HCT116 (cell line): Measurements from ENCODE around the gene TCF12. TPM values are rescaled to one million over a fixed set of nuclear protein-coding genes. Genes with fewer than 3 reads are reported as not detected.

ENCODE experiments used
- ATAC-seq: fragments of 200-7000 bp; cut with Tn5 transposase; 2 replicates; pipeline ENCODE4 v1.9.1; 2020; ENCODE audit warnings: mild to moderate bottlenecking, moderate library complexity
- BruUV-seq: library from RNA; stranded (reverse); fragments of 400-500 nt; replicated peaks from 2 replicates; lab custom pipeline; 2021; lab: Mats Ljungman, UMichigan
- CTCF ChIA-PET: fragments of 300-600 bp; sonication (Branson Sonifier 250); formaldehyde crosslinking; loops from one replicate; lab custom pipeline; 2021; ENCODE audit warnings: antibody characterized with exemption; lab: Charles Lee
- POLR2A ChIA-PET: fragments of 300-600, 350-600 bp; sonication (Branson Sonifier 250); formaldehyde crosslinking; loops from one replicate; lab custom pipeline; 2021; ENCODE audit warnings: antibody characterized with exemption; lab: Charles Lee
- RAD21 ChIA-PET, 2 experiments: fragments of 300-600 bp; sonication (Branson Sonifier 250); formaldehyde crosslinking; loops; one replicate each; lab custom pipeline; 2023; ENCODE audit warnings: low total read pairs in 2 of 2; ENCODE audit not compliant: uncharacterized antibody in 2 of 2, unreplicated experiment in 2 of 2, low non-redundant PET in 1 of 2; lab: Charles Lee
- DNase-seq: peaks from one replicate; pipeline ENCODE4 v3.0.0-alpha.2; 2010; ENCODE audit warnings: low read depth, low spot score
- H2AFZ ChIP-seq: fragments of 200-600 bp; shearing (Covaris generic), sonication (generic); 2 replicates; pipeline ENCODE4 v1.6.1; 2017; ENCODE audit warnings: low read depth, mixed run types, mixed read lengths, antibody characterized with exemption, low read length; ENCODE audit not compliant: poor library complexity, severe bottlenecking
- H3K27ac ChIP-seq: 2 replicates; pipeline ENCODE4 v1.5.1; 2012; ENCODE audit warnings: low read depth, low read length
- H3K27me3 ChIP-seq: fragments of 200-600 bp; sonication (generic); 2 replicates; pipeline ENCODE4 v1.6.1; 2016; ENCODE audit warnings: mixed run types, low read length, mixed read lengths; ENCODE audit not compliant: insufficient read depth
- H3K36me3 ChIP-seq, 2 experiments: fragments of 200-500 bp in 1 of 2; fragments of 200-600 bp in 1 of 2; sonication (Bioruptor generic) in 1 of 2; sonication (generic) in 1 of 2; 2 replicates each; pipeline versions ENCODE4 v1.5.1 to v1.6.1; 2014 to 2016; ENCODE audit warnings: low read length in 2 of 2, inconsistent platforms in 1 of 2, mixed read lengths in 1 of 2, mixed run types in 1 of 2; ENCODE audit not compliant: insufficient read depth in 2 of 2, control insufficient read depth in 1 of 2
- H3K4me1 ChIP-seq, 2 experiments: fragments of 200-600 bp in 1 of 2; sonication (generic) in 1 of 2; 2 replicates each; pipeline versions ENCODE4 v1.5.1 to v1.6.1; 2012 to 2017; ENCODE audit warnings: low read length in 2 of 2, inconsistent platforms in 1 of 2, mild to moderate bottlenecking in 1 of 2, mixed read lengths in 1 of 2, mixed run types in 1 of 2, moderate library complexity in 1 of 2; ENCODE audit not compliant: insufficient read depth in 2 of 2, control insufficient read depth in 1 of 2
- H3K4me2 ChIP-seq: fragments of 200-600 bp; sonication (generic); 2 replicates; pipeline ENCODE4 v1.6.1; 2017; ENCODE audit warnings: mixed run types, low read length, mixed read lengths
- H3K4me3 ChIP-seq, 2 experiments: fragments of 200-600 bp in 1 of 2; sonication (generic) in 1 of 2; replicated peaks in 1 of 2; 2 replicates each; pipeline ENCODE4 v1.5.1; 2011 to 2016; ENCODE audit warnings: low read length in 2 of 2, control low read depth in 1 of 2, low read depth in 1 of 2, mild to moderate bottlenecking in 1 of 2, mixed read lengths in 1 of 2, mixed run types in 1 of 2
- H3K79me2 ChIP-seq: fragments of 200-600 bp; sonication (generic); 2 replicates; pipeline ENCODE4 v1.6.1; 2017; ENCODE audit warnings: mild to moderate bottlenecking, mixed run types, low read length, moderate library complexity, mixed read lengths; ENCODE audit not compliant: insufficient read depth
- H3K9ac ChIP-seq: fragments of 200-600 bp; sonication (generic); 2 replicates; pipeline ENCODE4 v1.6.1; 2016; ENCODE audit warnings: low read length, mixed read lengths
- H3K9me2 ChIP-seq: fragments of 200-600 bp; sonication (generic), shearing (Covaris generic); 2 replicates; pipeline ENCODE4 v1.6.1; 2017; ENCODE audit warnings: mixed run types, mild to moderate bottlenecking, moderate library complexity; ENCODE audit not compliant: insufficient read depth
- H3K9me3 ChIP-seq, 2 experiments: fragments of 200-500 bp in 1 of 2; fragments of 200-600 bp in 1 of 2; sonication (Bioruptor generic) in 1 of 2; sonication (generic) in 1 of 2; 2 replicates each; pipeline ENCODE4 v1.6.1; 2014 to 2017; ENCODE audit warnings: low read length in 2 of 2, mixed read lengths in 2 of 2, inconsistent platforms in 1 of 2, low read depth in 1 of 2, mild to moderate bottlenecking in 1 of 2, mixed run types in 1 of 2, moderate library complexity in 1 of 2; ENCODE audit not compliant: control insufficient read depth in 1 of 2, insufficient read depth in 1 of 2
- H4K20me1 ChIP-seq: fragments of 200-600 bp; sonication (generic), shearing (Covaris generic); 2 replicates; pipeline ENCODE4 v1.6.1; 2017; ENCODE audit warnings: mixed run types, mild to moderate bottlenecking, moderate library complexity; ENCODE audit not compliant: insufficient read depth
- EGR1 ChIP-seq: IDR thresholded peaks from 2 replicates; pipeline ENCODE4 v1.6.1; 2012; ENCODE audit warnings: low read depth
- ELF1 ChIP-seq: IDR thresholded peaks from 2 replicates; pipeline ENCODE4 v1.6.1; 2012; ENCODE audit warnings: low read depth, borderline replicate concordance
- FOSL1 ChIP-seq: IDR thresholded peaks from 2 replicates; pipeline ENCODE4 v1.6.1; 2012; ENCODE audit warnings: low read depth
- POLR2A ChIP-seq: IDR thresholded peaks from 2 replicates; pipeline ENCODE4 v1.7.0; 2011; ENCODE audit warnings: borderline replicate concordance; ENCODE audit not compliant: insufficient read depth, insufficient read length; ENCODE audit errors: extremely low read depth
- POLR2AphosphoS5 ChIP-seq: IDR thresholded peaks from 2 replicates; pipeline ENCODE4 v1.6.1; 2011; ENCODE audit warnings: mild to moderate bottlenecking, low read depth, low read length, moderate library complexity
- SIN3A ChIP-seq: IDR thresholded peaks from 2 replicates; pipeline ENCODE4 v1.6.1; 2012; ENCODE audit warnings: low read depth
- TCF7L2 ChIP-seq: IDR thresholded peaks from 2 replicates; pipeline ENCODE4 v1.7.0; 2011; ENCODE audit warnings: borderline replicate concordance, inconsistent platforms; ENCODE audit not compliant: insufficient read depth, insufficient read length; ENCODE audit errors: extremely low read depth
- YY1 ChIP-seq: IDR thresholded peaks from 2 replicates; pipeline ENCODE4 v1.6.1; 2011; ENCODE audit warnings: low read length, low read depth, moderate library complexity, mild to moderate bottlenecking; ENCODE audit not compliant: insufficient replicate concordance; ENCODE audit errors: extremely low read depth
- ZNF274 ChIP-seq: fragments of 200-500 bp; sonication (Bioruptor generic); IDR thresholded peaks from 2 replicates; pipeline ENCODE4 v1.6.1; 2014; ENCODE audit warnings: mild to moderate bottlenecking, low read depth, low read length, inconsistent platforms
- intact Hi-C: fragments of 100-400 bp; cut with micrococcal nuclease; formaldehyde crosslinking; loops from 2 replicates; pipeline ENCODE4 v1.10.0; 2022
- total RNA-seq: library from RNA; stranded (reverse); gene quantifications from one replicate; pipeline ENCODE4 v1.2.1, GENCODE V29; 2021; ENCODE audit not compliant: unreplicated experiment
- TF ChIP-seq, protein P1 (sequence below), 3 experiments: fragments of 200-600 bp in 1 of 3; sonication (generic) in 1 of 3; IDR thresholded peaks in 2 of 3; conservative IDR thresholded peaks in 1 of 3; 2 replicates each; pipeline ENCODE4 v1.5.1; 2012 to 2017; ENCODE audit warnings: low read depth in 2 of 3, low read length in 2 of 3, antibody characterized with exemption in 1 of 3, borderline replicate concordance in 1 of 3, control low read depth in 1 of 3, mild to moderate bottlenecking in 1 of 3, mixed read lengths in 1 of 3, mixed run types in 1 of 3, moderate library complexity in 1 of 3; ENCODE audit not compliant: insufficient read depth in 1 of 3

Gene TCF12
- total RNA-seq, 1 experiment from 2014 or later = 71.6 TPM

- RAD21 ChIA-PET = no interaction called here
- TF ChIP-seq ELF1 (no peak), ZNF274 (no peak), TCF7L2 (no peak)
- TF ChIP-seq, protein P1, sequence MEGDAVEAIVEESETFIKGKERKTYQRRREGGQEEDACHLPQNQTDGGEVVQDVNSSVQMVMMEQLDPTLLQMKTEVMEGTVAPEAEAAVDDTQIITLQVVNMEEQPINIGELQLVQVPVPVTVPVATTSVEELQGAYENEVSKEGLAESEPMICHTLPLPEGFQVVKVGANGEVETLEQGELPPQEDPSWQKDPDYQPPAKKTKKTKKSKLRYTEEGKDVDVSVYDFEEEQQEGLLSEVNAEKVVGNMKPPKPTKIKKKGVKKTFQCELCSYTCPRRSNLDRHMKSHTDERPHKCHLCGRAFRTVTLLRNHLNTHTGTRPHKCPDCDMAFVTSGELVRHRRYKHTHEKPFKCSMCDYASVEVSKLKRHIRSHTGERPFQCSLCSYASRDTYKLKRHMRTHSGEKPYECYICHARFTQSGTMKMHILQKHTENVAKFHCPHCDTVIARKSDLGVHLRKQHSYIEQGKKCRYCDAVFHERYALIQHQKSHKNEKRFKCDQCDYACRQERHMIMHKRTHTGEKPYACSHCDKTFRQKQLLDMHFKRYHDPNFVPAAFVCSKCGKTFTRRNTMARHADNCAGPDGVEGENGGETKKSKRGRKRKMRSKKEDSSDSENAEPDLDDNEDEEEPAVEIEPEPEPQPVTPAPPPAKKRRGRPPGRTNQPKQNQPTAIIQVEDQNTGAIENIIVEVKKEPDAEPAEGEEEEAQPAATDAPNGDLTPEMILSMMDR (IDR thresholded peaks at IDR 0.05 in 2 of 3, conservative IDR thresholded peaks at IDR 0.05 in 1 of 3; ENCODE audit: borderline replicate concordance in 1 of 3, insufficient read depth in 1 of 3, low read depth in 2 of 3, low read length in 2 of 3) = no peak
- TF ChIP-seq, all 23 proteins: peak for 0
- no peak for DNase-seq
These were observed 240.1 kb downstream of the TCF12 start for GRCh38 chr15:57158589-57158988.

GRCh38 chr15:57158997-57159668 is 240.7 kb downstream of the TCF12 start:
- Histone ChIP-seq H3K27me3 (no peaks in the 10 kb centered on the region), H3K4me2 (no peak overlapping the region), H4K20me1 (no peaks in the 10 kb centered on the region), H3K9ac (no peak overlapping the region), H3K9me3 (no peaks in the 10 kb centered on the region), H3K36me3 (no peaks in the 10 kb centered on the region), H3K79me2 (no peaks in the 10 kb centered on the region), H3K27ac (no peak overlapping the region), H2AFZ (no peak overlapping the region), H3K9me2 (no peaks in the 10 kb centered on the region)
- ChIA-PET RAD21 (no interaction called here), CTCF (no interaction called here), POLR2A (interaction anchor here (0.6 kb wide), 1 partner anchor 165 kb away, joined by 3 read pairs; no protein-coding TSS in a partner anchor)
- ATAC-seq = no peak
- BruUV-seq = no TSS peak
- intact Hi-C loops = no loop called here
- no peak for DNase-seq
- TF ChIP-seq EGR1 (no peak), POLR2AphosphoS5 (no peak), FOSL1 (no peak), YY1 (no peak), SIN3A (no peak), ELF1 (no peak), POLR2A (no peak)
- TF ChIP-seq, protein P1 (IDR thresholded peaks at IDR 0.05 in 2 of 3, conservative IDR thresholded peaks at IDR 0.05 in 1 of 3; ENCODE audit: borderline replicate concordance in 1 of 3, insufficient read depth in 1 of 3, low read depth in 2 of 3, low read length in 2 of 3) = no peak
- TF ChIP-seq, all 23 proteins: peak for 0
- Histone ChIP-seq H3K4me1 (no peaks in the 10 kb centered on the region), H3K4me3 (no peak overlapping the region)

More at GRCh38 chr15:57158589-57158988, 240.1 kb downstream of the TCF12 start:
- Histone ChIP-seq H2AFZ (no peak overlapping the region), H3K9ac (no peak overlapping the region), H3K9me2 (no peaks in the 10 kb centered on the region), H3K4me1 (no peaks in the 10 kb centered on the region), H3K36me3 (no peaks in the 10 kb centered on the region), H3K79me2 (no peaks in the 10 kb centered on the region), H3K4me3 (no peak overlapping the region), H3K9me3 (no peaks in the 10 kb centered on the region), H4K20me1 (no peaks in the 10 kb centered on the region), H3K4me2 (no peak overlapping the region), H3K27ac (no peak overlapping the region), H3K27me3 (no peaks in the 10 kb centered on the region)
- no peak for ATAC-seq
- ChIA-PET POLR2A (interaction anchor here (0.6 kb wide), 1 partner anchor 165 kb away, joined by 3 read pairs; no protein-coding TSS in a partner anchor), CTCF (no interaction called here)
- intact Hi-C loops = no loop called here
- BruUV-seq = no TSS peak
